H9 (cell line): ENCODE data around the gene AP1B1. TPM values are rescaled to one million over a fixed set of nuclear protein-coding genes. Genes with fewer than 3 reads are reported as not detected.

Experiments
- DNase-seq: peaks from one replicate; pipeline ENCODE4 v3.0.0-alpha.2; 2017
- H2AFZ ChIP-seq: one replicate; pipeline ENCODE4 v1.6.1; 2013; ENCODE audit warnings: mild to moderate bottlenecking, low read length, control low read depth, moderate library complexity
- H2AK5ac ChIP-seq: 2 replicates; pipeline ENCODE4 v1.6.1; 2013; ENCODE audit warnings: low read length, control low read depth, mixed read lengths; ENCODE audit not compliant: insufficient read length
- H2BK120ac ChIP-seq: one replicate; pipeline ENCODE4 v1.6.1; 2013; ENCODE audit warnings: low read depth, mild to moderate bottlenecking, low read length, control low read depth, inconsistent platforms; ENCODE audit not compliant: poor library complexity, severe bottlenecking
- H2BK12ac ChIP-seq: 2 replicates; pipeline ENCODE4 v1.6.1; 2013; ENCODE audit warnings: low read length, control low read depth, mixed read lengths, low read depth; ENCODE audit not compliant: insufficient read length
- H2BK15ac ChIP-seq: 2 replicates; pipeline ENCODE4 v1.6.1; 2013; ENCODE audit warnings: low read depth, low read length, control low read depth
- H2BK20ac ChIP-seq: one replicate; pipeline ENCODE4 v1.6.1; 2013; ENCODE audit warnings: low read depth, mild to moderate bottlenecking, low read length, control low read depth, inconsistent platforms; ENCODE audit not compliant: poor library complexity, severe bottlenecking
- H2BK5ac ChIP-seq: 2 replicates; pipeline ENCODE4 v1.6.1; 2013; ENCODE audit warnings: low read length, control low read depth, mixed read lengths; ENCODE audit not compliant: insufficient read length
- H3K14ac ChIP-seq: 2 replicates; pipeline ENCODE4 v1.6.1; 2013; ENCODE audit warnings: low read length, control low read depth; ENCODE audit not compliant: insufficient read depth
- H3K18ac ChIP-seq: 2 replicates; pipeline ENCODE4 v1.6.1; 2013; ENCODE audit warnings: low read depth, mild to moderate bottlenecking, mixed read lengths, low read length, control low read depth; ENCODE audit not compliant: insufficient read length
- H3K23ac ChIP-seq: 2 replicates; pipeline ENCODE4 v1.6.1; 2013; ENCODE audit warnings: low read length, control low read depth, mixed read lengths, low read depth; ENCODE audit not compliant: insufficient read length
- H3K23me2 ChIP-seq: 2 replicates; pipeline ENCODE4 v1.6.1; 2013; ENCODE audit warnings: low read depth, mild to moderate bottlenecking, mixed read lengths, low read length, control low read depth; ENCODE audit not compliant: insufficient read length, poor library complexity, severe bottlenecking
- H3K27ac ChIP-seq: 2 replicates; pipeline ENCODE4 v1.5.1; 2013; ENCODE audit warnings: low read length, control low read depth, mixed read lengths, low read depth; ENCODE audit not compliant: insufficient read length
- H3K27me3 ChIP-seq: 2 replicates; pipeline ENCODE4 v1.6.1; 2013; ENCODE audit warnings: low read length, control low read depth, inconsistent platforms; ENCODE audit not compliant: insufficient read depth
- H3K4ac ChIP-seq: 2 replicates; pipeline ENCODE4 v1.6.1; 2013; ENCODE audit warnings: low read depth, mild to moderate bottlenecking, control low read depth, inconsistent platforms, low read length, moderate library complexity
- H3K4me1 ChIP-seq: 2 replicates; pipeline ENCODE4 v1.6.1; 2013; ENCODE audit warnings: low read length, control low read depth, inconsistent platforms; ENCODE audit not compliant: insufficient read depth
- H3K4me2 ChIP-seq: 2 replicates; pipeline ENCODE4 v1.6.1; 2013; ENCODE audit warnings: low read length, control low read depth, mixed read lengths; ENCODE audit not compliant: insufficient read length, insufficient read depth
- H3K56ac ChIP-seq: 2 replicates; pipeline ENCODE4 v1.6.1; 2013; ENCODE audit warnings: low read depth, mild to moderate bottlenecking, mixed read lengths, low read length, control low read depth; ENCODE audit not compliant: insufficient read length
- H3K79me1 ChIP-seq: 2 replicates; pipeline ENCODE4 v1.6.1; 2013; ENCODE audit warnings: low read depth, mild to moderate bottlenecking, moderate library complexity, low read length, control low read depth, inconsistent platforms; ENCODE audit not compliant: insufficient read depth, poor library complexity, severe bottlenecking
- H3K79me2 ChIP-seq: 2 replicates; pipeline ENCODE4 v1.6.1; 2013; ENCODE audit warnings: low read length, control low read depth, inconsistent platforms; ENCODE audit not compliant: insufficient read depth
- H3K9ac ChIP-seq: 2 replicates; pipeline ENCODE4 v1.6.1; 2013; ENCODE audit warnings: low read length, control low read depth, mixed read lengths; ENCODE audit not compliant: insufficient read length; ENCODE audit errors: extremely low read depth
- H3K9me3 ChIP-seq: one replicate; pipeline ENCODE4 v1.6.1; 2013; ENCODE audit warnings: low read depth, low read length, inconsistent platforms; ENCODE audit not compliant: control insufficient read depth
- H3T11ph ChIP-seq: one replicate; pipeline ENCODE4 v1.6.1; 2013; ENCODE audit warnings: mild to moderate bottlenecking, low read length, control low read depth, inconsistent platforms
- H4K20me1 ChIP-seq: one replicate; pipeline ENCODE4 v1.6.1; 2013; ENCODE audit not compliant: control insufficient read depth, insufficient read length, insufficient read depth
- H4K5ac ChIP-seq: 2 replicates; pipeline ENCODE4 v1.6.1; 2013; ENCODE audit warnings: low read depth, mild to moderate bottlenecking, mixed read lengths, low read length, control low read depth; ENCODE audit not compliant: insufficient read length
- H4K8ac ChIP-seq: replicated peaks from 2 replicates; pipeline ENCODE4 v1.6.1; 2013; ENCODE audit warnings: low read length, control low read depth, mixed read lengths, low read depth; ENCODE audit not compliant: insufficient read length
- H4K91ac ChIP-seq: 2 replicates; pipeline ENCODE4 v1.6.1; 2013; ENCODE audit warnings: low read depth, mild to moderate bottlenecking, moderate library complexity, mixed read lengths, low read length, control low read depth; ENCODE audit not compliant: insufficient read length
- H3K27ac Mint-ChIP-seq, 3 experiments: 2 replicates in 2 of 3; 3 replicates in 1 of 3; pipeline ENCODE4 v1.8.0; 2020 to 2021; ENCODE audit warnings: mixed read lengths in 3 of 3, mild to moderate bottlenecking in 1 of 3, moderate library complexity in 1 of 3
- H3K27me3 Mint-ChIP-seq: 2 replicates; pipeline ENCODE4 v1.8.0; 2021; ENCODE audit warnings: low read depth, mild to moderate bottlenecking, moderate library complexity, mixed read lengths
- H3K36me3 Mint-ChIP-seq, 3 experiments: 2 replicates in 2 of 3; 3 replicates in 1 of 3; pipeline ENCODE4 v1.8.0; 2020 to 2021; ENCODE audit warnings: low read depth in 3 of 3, mixed read lengths in 3 of 3; ENCODE audit not compliant: insufficient read depth in 1 of 3
- H3K4me1 Mint-ChIP-seq, 2 experiments: 2 replicates each; pipeline ENCODE4 v1.8.0; 2020; ENCODE audit warnings: mixed read lengths in 2 of 2
- H3K4me3 Mint-ChIP-seq, 2 experiments: 2 replicates in 1 of 2; 3 replicates in 1 of 2; pipeline ENCODE4 v1.8.0; 2020 to 2021; ENCODE audit warnings: mild to moderate bottlenecking in 2 of 2, mixed read lengths in 2 of 2, moderate library complexity in 1 of 2
- H3K9me3 Mint-ChIP-seq, 2 experiments: 2 replicates in 1 of 2; 3 replicates in 1 of 2; pipeline ENCODE4 v1.8.0; 2020; ENCODE audit warnings: mild to moderate bottlenecking in 2 of 2, mixed read lengths in 2 of 2, moderate library complexity in 1 of 2
- WGBS: extraction: QIAGEN DNeasy Blood & Tissue Kit; methylation state at CpG from one replicate; pipeline ENCODE4 v1.1.7; 2013; ENCODE audit warnings: missing lambda C conversion rate, low lambda C conversion rate, mixed read lengths; ENCODE audit not compliant: insufficient read length; ENCODE audit errors: extremely low coverage; 5-methylcytosine and 5-hydroxymethylcytosine counted together
- total RNA-seq: library from RNA; stranded (reverse); gene quantifications from 2 replicates; pipeline ENCODE4 v1.2.1, GENCODE V29; 2021
- TF ChIP-seq, protein P1 (sequence below): fragments of 200-600 bp; sonication (generic); conservative IDR thresholded peaks from 3 replicates; pipeline ENCODE4 v1.8.0; 2021; ENCODE audit warnings: antibody characterized with exemption, mild to moderate bottlenecking

The AP1B1 gene
- total RNA-seq, 1 experiment from 2014 or later: 64.0 TPM

DNA sequence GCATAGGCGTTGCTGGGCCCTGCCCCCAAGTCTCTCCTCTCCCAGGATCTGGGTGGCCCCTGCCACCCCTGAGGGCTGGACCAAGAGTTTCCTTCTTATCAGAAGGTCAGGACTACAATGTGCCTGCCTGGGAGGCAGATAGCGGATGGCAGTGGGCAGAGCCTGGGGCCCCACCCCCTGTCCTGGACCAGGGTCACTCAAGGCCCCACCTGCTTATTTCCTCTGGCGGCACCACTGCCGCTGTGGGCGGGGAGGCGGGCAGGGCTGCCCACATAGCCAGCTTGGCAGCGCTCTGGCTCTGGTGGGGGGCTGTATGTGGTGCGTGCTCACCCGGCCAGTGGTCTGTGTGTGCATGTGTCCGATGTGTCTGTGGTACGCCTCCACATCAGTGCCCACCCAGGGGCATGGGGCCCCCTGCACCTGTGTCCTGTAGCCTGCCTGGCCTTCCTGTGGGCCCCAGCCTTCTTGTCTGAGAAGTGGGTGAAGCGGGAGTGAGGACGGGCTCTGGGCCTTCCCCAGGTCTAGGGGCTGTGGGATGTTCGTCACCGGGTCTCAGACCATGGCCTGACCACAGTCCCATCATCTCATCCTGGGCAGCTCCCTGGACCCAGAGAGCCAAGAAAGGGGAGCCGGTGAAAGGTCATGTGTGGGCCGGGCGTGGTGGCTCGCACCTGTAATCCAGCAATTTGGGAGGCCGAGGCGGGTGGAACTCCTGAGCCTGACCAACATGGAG, 78.9 kb downstream of the AP1B1 start:
- H2BK12ac ChIP-seq: no peak overlapping the region
- no peak overlapping the region for H4K5ac ChIP-seq
- H3K56ac ChIP-seq: no peak overlapping the region
- no peak overlapping the region for H2AFZ ChIP-seq
- no peak overlapping the region for H2BK120ac ChIP-seq
- no peak overlapping the region for H4K91ac ChIP-seq
- H4K8ac ChIP-seq: no peak overlapping the region
- H3K79me2 ChIP-seq: no peaks in the 10 kb centered on the region
- no peak overlapping the region for H3K18ac ChIP-seq
- H3K4me1 ChIP-seq: no peaks in the 10 kb centered on the region
- H3K79me1 ChIP-seq: no peaks in the 10 kb centered on the region
- H3K9me3 ChIP-seq: no peaks in the 10 kb centered on the region
- no peak overlapping the region for H2AK5ac ChIP-seq
- no peak overlapping the region for H2BK15ac ChIP-seq
- Mint-ChIP-seq H3K27me3 (peaks cover 30% of the 10 kb centered on the region), H3K4me3 (no peak overlapping the region), H3K9me3 (peaks cover 2 to 11% of the 10 kb centered on the region in 2 experiments; a peak in 4 of 5 replicates), H3K27ac (no peak overlapping the region), H3K36me3 (peaks cover 0 to 5% (median 0%) of the 10 kb centered on the region in 3 experiments; a peak in 3 of 7 replicates), H3K4me1 (peaks cover 24 to 42% of the 10 kb centered on the region in 2 experiments)
- no peak overlapping the region for H3T11ph ChIP-seq
- no peak for DNase-seq
- no peak overlapping the region for H2BK20ac ChIP-seq
- peaks cover 11% of the 10 kb centered on the region for H3K27me3 ChIP-seq
- H3K14ac ChIP-seq: no peak overlapping the region
- H2BK5ac ChIP-seq: no peak overlapping the region
- no peak overlapping the region for H3K9ac ChIP-seq
- H4K20me1 ChIP-seq: no peaks in the 10 kb centered on the region
- H3K27ac ChIP-seq: no peak overlapping the region
- no peak overlapping the region for H3K23ac ChIP-seq
- no peak overlapping the region for H3K4ac ChIP-seq
- WGBS: no CpG with 5 or more reads among the region's 21 CpGs
- peaks cover 8% of the 10 kb centered on the region for H3K23me2 ChIP-seq
- no peak overlapping the region for H3K4me2 ChIP-seq
- TF ChIP-seq, protein P1, sequence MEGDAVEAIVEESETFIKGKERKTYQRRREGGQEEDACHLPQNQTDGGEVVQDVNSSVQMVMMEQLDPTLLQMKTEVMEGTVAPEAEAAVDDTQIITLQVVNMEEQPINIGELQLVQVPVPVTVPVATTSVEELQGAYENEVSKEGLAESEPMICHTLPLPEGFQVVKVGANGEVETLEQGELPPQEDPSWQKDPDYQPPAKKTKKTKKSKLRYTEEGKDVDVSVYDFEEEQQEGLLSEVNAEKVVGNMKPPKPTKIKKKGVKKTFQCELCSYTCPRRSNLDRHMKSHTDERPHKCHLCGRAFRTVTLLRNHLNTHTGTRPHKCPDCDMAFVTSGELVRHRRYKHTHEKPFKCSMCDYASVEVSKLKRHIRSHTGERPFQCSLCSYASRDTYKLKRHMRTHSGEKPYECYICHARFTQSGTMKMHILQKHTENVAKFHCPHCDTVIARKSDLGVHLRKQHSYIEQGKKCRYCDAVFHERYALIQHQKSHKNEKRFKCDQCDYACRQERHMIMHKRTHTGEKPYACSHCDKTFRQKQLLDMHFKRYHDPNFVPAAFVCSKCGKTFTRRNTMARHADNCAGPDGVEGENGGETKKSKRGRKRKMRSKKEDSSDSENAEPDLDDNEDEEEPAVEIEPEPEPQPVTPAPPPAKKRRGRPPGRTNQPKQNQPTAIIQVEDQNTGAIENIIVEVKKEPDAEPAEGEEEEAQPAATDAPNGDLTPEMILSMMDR: no peak
